ENCODE results near the gene DAP.

DAP gene

DNA sequence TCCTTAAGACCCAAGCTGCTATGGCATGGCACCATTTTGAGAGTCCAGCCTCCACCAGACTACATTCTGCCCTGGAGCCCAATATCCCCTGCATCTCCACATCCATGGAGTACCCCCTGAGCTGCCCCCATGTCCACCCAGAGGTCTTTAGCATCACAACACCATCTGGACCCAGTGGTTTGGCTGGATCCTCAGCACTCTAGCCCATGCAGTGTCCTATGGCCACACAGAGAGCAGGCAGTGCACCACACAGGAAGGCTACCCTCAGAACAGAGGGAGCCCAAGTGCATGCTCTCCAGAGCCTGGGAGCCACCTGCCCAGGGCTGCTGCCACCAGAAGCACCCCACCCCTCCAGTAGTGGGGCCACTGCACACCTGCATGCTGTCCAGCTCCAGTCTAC, 18.6 kb upstream of the DAP start:
- Histone ChIP-seq H3K4me3 (ENCODE audit: low read depth, low read length) (no peak overlapping the region), H3K27me3 (peaks cover 3% of the 10 kb centered on the region; the same call in 1 of the 2 replicates), H3K36me3 (no peaks in the 10 kb centered on the region), H3K9me3 (no peaks in the 10 kb centered on the region), H3K4me1 (no peaks in the 10 kb centered on the region)
- no peak for DNase-seq
- TF ChIP-seq, protein P1, sequence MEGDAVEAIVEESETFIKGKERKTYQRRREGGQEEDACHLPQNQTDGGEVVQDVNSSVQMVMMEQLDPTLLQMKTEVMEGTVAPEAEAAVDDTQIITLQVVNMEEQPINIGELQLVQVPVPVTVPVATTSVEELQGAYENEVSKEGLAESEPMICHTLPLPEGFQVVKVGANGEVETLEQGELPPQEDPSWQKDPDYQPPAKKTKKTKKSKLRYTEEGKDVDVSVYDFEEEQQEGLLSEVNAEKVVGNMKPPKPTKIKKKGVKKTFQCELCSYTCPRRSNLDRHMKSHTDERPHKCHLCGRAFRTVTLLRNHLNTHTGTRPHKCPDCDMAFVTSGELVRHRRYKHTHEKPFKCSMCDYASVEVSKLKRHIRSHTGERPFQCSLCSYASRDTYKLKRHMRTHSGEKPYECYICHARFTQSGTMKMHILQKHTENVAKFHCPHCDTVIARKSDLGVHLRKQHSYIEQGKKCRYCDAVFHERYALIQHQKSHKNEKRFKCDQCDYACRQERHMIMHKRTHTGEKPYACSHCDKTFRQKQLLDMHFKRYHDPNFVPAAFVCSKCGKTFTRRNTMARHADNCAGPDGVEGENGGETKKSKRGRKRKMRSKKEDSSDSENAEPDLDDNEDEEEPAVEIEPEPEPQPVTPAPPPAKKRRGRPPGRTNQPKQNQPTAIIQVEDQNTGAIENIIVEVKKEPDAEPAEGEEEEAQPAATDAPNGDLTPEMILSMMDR (IDR thresholded peaks at IDR 0.05; ENCODE audit: low read depth, low read length), result no peak

DNA sequence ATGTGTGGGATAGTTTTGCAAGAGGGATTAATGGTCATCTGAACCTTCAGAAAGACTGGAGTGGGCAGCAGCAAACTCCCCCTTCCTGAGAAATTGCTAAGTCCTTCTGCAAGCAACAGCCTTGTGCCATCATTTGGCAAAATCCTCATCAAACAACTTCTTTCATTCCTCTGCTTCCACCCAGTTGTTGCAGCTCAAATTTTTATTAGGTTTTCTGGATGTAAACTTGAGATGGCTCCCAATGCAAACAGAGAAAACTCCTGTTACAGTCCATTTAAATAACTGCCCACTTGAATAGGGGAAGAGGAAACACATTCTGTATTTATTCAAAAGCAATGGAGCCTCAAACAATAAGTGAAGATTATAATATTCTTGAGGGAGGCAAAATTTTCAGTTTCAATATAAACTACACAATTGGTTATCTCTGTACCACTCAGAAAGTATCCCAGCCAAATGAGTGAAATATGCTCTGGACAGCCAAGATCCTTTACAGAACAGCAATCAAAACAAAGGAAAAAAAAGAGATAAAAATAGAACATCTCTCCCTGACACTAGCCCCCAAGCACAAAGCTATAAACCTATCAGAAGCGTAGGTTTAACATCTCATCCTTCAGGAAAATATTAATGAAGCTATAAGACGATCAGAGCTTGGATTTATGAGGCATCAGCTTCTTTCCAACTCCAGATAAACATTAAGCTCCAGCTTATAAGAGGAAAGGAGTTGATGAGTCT, 17.3 kb upstream of the DAP start:
- TF ChIP-seq, protein P1 (IDR thresholded peaks at IDR 0.05; ENCODE audit: low read depth, low read length), result no peak
- Histone ChIP-seq H3K4me3 (ENCODE audit: low read depth, low read length) (no peak overlapping the region), H3K36me3 (no peaks in the 10 kb centered on the region), H3K9me3 (no peaks in the 10 kb centered on the region), H3K27me3 (no peaks in the 10 kb centered on the region), H3K4me1 (no peaks in the 10 kb centered on the region)
- DNase-seq, result no peak

DNA sequence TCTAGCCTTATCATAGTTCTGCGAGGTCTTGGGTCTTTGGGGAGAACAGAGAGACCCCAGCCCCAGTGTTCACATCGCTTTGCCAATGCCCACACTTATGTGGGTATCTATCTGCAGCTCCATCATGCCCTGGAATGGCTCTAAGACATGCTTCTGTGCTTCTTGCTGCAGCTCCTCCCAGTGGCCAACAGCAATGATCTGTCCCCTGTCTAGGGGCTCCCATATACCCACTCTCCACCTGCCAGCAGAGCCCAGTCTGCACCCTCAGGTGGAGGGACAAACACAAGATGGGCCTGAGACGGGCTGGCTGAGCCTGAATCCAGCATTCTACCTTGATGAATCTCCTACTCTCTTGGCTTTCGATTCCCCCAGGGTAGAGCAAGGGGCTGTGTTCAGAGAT, 14.6 kb upstream of the DAP start:
- H3K4me1 ChIP-seq, result no peaks in the 10 kb centered on the region
- no peak overlapping the region for H3K4me3 ChIP-seq (ENCODE audit: low read depth, low read length)
- H3K27me3 ChIP-seq, result no peaks in the 10 kb centered on the region; the same call in 1 of the 2 replicates
- DNase-seq, result no peak
- H3K36me3 ChIP-seq, result no peaks in the 10 kb centered on the region
- TF ChIP-seq, protein P1 (IDR thresholded peaks at IDR 0.05; ENCODE audit: low read depth, low read length), result 0 out of 2 replicates have a peak, but pooled peaks have one; percentile 16
- H3K9me3 ChIP-seq, result no peaks in the 10 kb centered on the region

DNA sequence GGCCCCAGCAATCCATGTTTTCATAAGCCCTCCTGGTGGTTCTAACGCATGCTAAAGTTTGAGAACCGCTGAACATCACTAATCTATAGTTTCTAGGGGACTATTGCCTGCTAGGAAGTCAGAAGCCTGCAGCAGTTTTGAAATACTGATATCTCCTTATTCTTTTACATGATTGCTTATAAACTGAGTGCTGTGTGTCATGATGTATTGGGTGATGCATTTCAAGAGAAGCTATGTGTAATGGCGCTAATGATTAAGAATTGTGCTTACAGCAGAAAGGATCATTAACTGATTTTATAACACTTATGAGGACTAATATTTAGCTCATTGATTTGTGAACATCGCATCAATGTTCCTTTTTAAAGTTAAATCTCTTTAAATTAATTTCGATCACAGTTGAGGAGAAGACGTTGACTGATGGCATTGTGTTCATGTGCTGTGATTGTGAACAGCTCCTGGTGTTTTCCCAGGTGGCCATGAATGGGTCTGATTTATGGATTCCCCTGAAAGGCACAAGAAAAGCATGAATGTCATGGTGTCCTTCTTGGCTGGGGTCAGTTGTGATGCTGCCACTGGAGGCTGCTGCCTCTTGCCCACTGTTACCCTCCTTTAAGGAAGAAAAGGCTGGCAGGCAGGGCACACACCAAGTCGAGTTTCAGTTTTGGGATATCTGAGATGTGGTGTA, 12.0 kb upstream of the DAP start:
- TF ChIP-seq, protein P1 (IDR thresholded peaks at IDR 0.05; ENCODE audit: low read depth, low read length), result no peak
- Histone ChIP-seq H3K9me3 (no peaks in the 10 kb centered on the region), H3K27me3 (no peaks in the 10 kb centered on the region; the same call in 1 of the 2 replicates), H3K4me1 (no peaks in the 10 kb centered on the region), H3K4me3 (ENCODE audit: low read depth, low read length) (no peak overlapping the region), H3K36me3 (no peaks in the 10 kb centered on the region)
- no peak for DNase-seq

DNA sequence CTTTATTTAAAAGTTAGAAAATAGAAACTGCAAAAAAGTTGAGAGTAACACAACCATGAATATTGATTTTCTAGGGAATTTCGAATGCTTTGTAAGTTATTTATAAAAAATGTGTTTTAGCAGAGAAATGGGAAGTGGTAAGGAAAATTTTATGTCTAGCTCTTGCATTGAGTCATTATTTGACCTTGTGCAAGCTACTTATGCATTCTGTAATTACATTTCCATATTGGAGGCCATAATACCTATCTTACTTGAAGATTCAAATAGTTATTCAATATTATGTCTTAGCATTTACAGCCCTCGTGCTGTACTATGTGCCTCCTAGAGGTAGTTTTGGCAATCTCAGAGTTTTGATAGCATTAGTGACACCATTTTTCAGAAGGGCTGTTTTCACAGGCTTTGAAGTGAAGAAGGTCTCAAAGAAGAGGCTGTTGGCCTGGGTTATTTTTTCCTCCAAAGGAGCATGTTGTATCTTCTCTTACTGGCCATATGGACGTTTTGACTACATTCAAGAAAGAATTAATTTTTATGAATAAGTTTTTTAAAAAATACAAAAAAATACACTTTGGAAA, 7.4 kb upstream of the DAP start:
- TF ChIP-seq, protein P1 (IDR thresholded peaks at IDR 0.05; ENCODE audit: low read depth, low read length), result no peak
- no peak for DNase-seq
- Histone ChIP-seq H3K27me3 (no peaks in the 10 kb centered on the region; the same call in 1 of the 2 replicates), H3K4me1 (no peaks in the 10 kb centered on the region), H3K9me3 (no peaks in the 10 kb centered on the region), H3K36me3 (no peaks in the 10 kb centered on the region), H3K4me3 (ENCODE audit: low read depth, low read length) (no peak overlapping the region)

Measured in BE2C (cell line).